CD14-positive monocyte (primary cell): Measurements from ENCODE around the gene NRDE2. TPM values are rescaled to one million over a fixed set of nuclear protein-coding genes. Genes with fewer than 3 reads are reported as not detected.

ENCODE experiments used
- DNase-seq, 3 donors: peaks; one replicate each; pipeline ENCODE4 v3.0.0-alpha.2; 2011 to 2022
- H2AFZ ChIP-seq: 2 replicates; pipeline ENCODE4 v1.6.0; 2012; ENCODE audit warnings: mild to moderate bottlenecking, low read depth, low read length, inconsistent platforms; ENCODE audit not compliant: insufficient read depth, poor library complexity, severe bottlenecking
- H3K27ac ChIP-seq, 2 donors: 1 replicate in 1 of 2; 2 replicates in 1 of 2; pipeline ENCODE4 v1.5.1; 2012 to 2013; ENCODE audit warnings: low read length in 2 of 2, control low read depth in 1 of 2, inconsistent platforms in 1 of 2, low read depth in 1 of 2, mild to moderate bottlenecking in 1 of 2
- H3K27me3 ChIP-seq, 2 donors: one replicate each; pipeline versions ENCODE4 v1.6.0 to v1.6.1; 2011 to 2013; ENCODE audit warnings: low read length in 2 of 2; ENCODE audit not compliant: control insufficient read depth in 2 of 2, insufficient read depth in 2 of 2
- H3K36me3 ChIP-seq, 2 donors: replicated peaks in 1 of 2; 1 replicate in 1 of 2; 2 replicates in 1 of 2; pipeline versions ENCODE4 v1.5.1 to v1.6.1; 2012 to 2013; ENCODE audit warnings: low read length in 2 of 2, control low read depth in 1 of 2, inconsistent platforms in 1 of 2, mild to moderate bottlenecking in 1 of 2; ENCODE audit not compliant: insufficient read depth in 2 of 2, control insufficient read depth in 1 of 2
- H3K4me1 ChIP-seq, 2 donors: 1 replicate in 1 of 2; 2 replicates in 1 of 2; pipeline versions ENCODE4 v1.5.1 to v1.6.1; 2012 to 2013; ENCODE audit warnings: low read length in 2 of 2, control low read depth in 1 of 2, inconsistent platforms in 1 of 2, mild to moderate bottlenecking in 1 of 2, moderate library complexity in 1 of 2; ENCODE audit not compliant: insufficient read depth in 2 of 2, control insufficient read depth in 1 of 2
- H3K4me2 ChIP-seq: replicated peaks from 2 replicates; pipeline ENCODE3; 2012; ENCODE audit warnings: low read length, moderate library complexity, mild to moderate bottlenecking; ENCODE audit not compliant: poor library complexity, severe bottlenecking; ENCODE audit errors: extremely low read depth
- H3K4me3 ChIP-seq, 3 experiments: fragments of 200-600 bp in 1 of 3; sonication (generic) in 1 of 3; replicated peaks in 1 of 3; 1 replicate in 2 of 3; 2 replicates in 1 of 3; pipeline ENCODE4 v1.5.1; 2011 to 2013; ENCODE audit warnings: low read length in 3 of 3, mild to moderate bottlenecking in 3 of 3, control low read depth in 2 of 3, low read depth in 2 of 3, inconsistent platforms in 1 of 3, moderate library complexity in 1 of 3
- H3K79me2 ChIP-seq: 2 replicates; pipeline ENCODE4 v1.6.0; 2012; ENCODE audit warnings: mild to moderate bottlenecking, control low read depth, inconsistent platforms, low read length, moderate library complexity; ENCODE audit not compliant: insufficient read depth
- H3K9ac ChIP-seq: 2 replicates; pipeline ENCODE4 v1.6.0; 2017; ENCODE audit warnings: low read length, mild to moderate bottlenecking; ENCODE audit not compliant: insufficient read depth, poor library complexity, severe bottlenecking
- H3K9me3 ChIP-seq, 2 donors: replicated peaks in 1 of 2; 1 replicate in 1 of 2; 2 replicates in 1 of 2; pipeline versions ENCODE4 v1.5.1 to v1.6.1; 2012 to 2013; ENCODE audit warnings: low read length in 2 of 2, control low read depth in 1 of 2; ENCODE audit not compliant: control insufficient read depth in 1 of 2, insufficient read depth in 1 of 2
- H4K20me1 ChIP-seq: 2 replicates; pipeline ENCODE4 v1.6.0; 2012; ENCODE audit warnings: mild to moderate bottlenecking, low read length, control low read depth, moderate library complexity; ENCODE audit not compliant: insufficient read depth
- H3K27ac Mint-ChIP-seq, 7 donors: one replicate each; pipeline ENCODE4 v1.8.0; 2020; ENCODE audit warnings: mild to moderate bottlenecking in 7 of 7, mixed read lengths in 7 of 7, moderate library complexity in 6 of 7, inconsistent platforms in 2 of 7
- H3K27me3 Mint-ChIP-seq, 3 donors: one replicate each; pipeline ENCODE4 v1.8.0; 2021 to 2022; ENCODE audit warnings: low read depth in 3 of 3, mild to moderate bottlenecking in 3 of 3, mixed read lengths in 3 of 3, moderate library complexity in 3 of 3, inconsistent platforms in 1 of 3
- H3K36me3 Mint-ChIP-seq, 2 donors: one replicate each; pipeline ENCODE4 v1.8.0; 2020; ENCODE audit warnings: mixed read lengths in 2 of 2, inconsistent platforms in 1 of 2, mild to moderate bottlenecking in 1 of 2
- H3K4me1 Mint-ChIP-seq: one replicate; pipeline ENCODE4 v1.8.0; 2020; ENCODE audit warnings: mild to moderate bottlenecking, mixed read lengths
- H3K4me3 Mint-ChIP-seq, 2 donors: one replicate each; pipeline ENCODE4 v1.8.0; 2020; ENCODE audit warnings: mild to moderate bottlenecking in 2 of 2, mixed read lengths in 2 of 2, moderate library complexity in 1 of 2
- H3K9me3 Mint-ChIP-seq, 7 donors: one replicate each; pipeline ENCODE4 v1.8.0; 2020 to 2022; ENCODE audit warnings: mixed read lengths in 7 of 7, mild to moderate bottlenecking in 6 of 7, moderate library complexity in 6 of 7, inconsistent platforms in 2 of 7
- WGBS: methylation state at CpG from one replicate; pipeline ENCODE4 v1.1.5; 2013; ENCODE audit warnings: missing lambda C conversion rate; ENCODE audit not compliant: insufficient coverage; 5-methylcytosine and 5-hydroxymethylcytosine counted together
- intact Hi-C, 2 donors: fragments of 100-400 bp; cut with micrococcal nuclease; formaldehyde crosslinking; loops; one replicate each; pipeline versions ENCODE4 v1.15.0 to v1.15.1; 2023
- polyA plus RNA-seq, 3 donors: library from polyadenylated mRNA; depleted of rRNA in 1 of 3; unstranded in 2 of 3; stranded (reverse) in 1 of 3; fragments of 300-500 nt in 2 of 3; fragments of >200 nt in 1 of 3; fragmentation: Illumina TruSeq in 2 of 3; gene quantifications; 1 replicate in 2 of 3; 2 replicates in 1 of 3; pipeline ENCODE4 v1.2.3, GENCODE V29; 2012 to 2021
- TF ChIP-seq, protein P1 (sequence below): fragments of 200-600 bp; IDR thresholded peaks from one replicate; pipeline ENCODE4 v1.8.0; 2022; ENCODE audit warnings: antibody characterized with exemption, mild to moderate bottlenecking

NRDE2 gene
- polyA plus RNA-seq, 3 donors: 4.7 to 7.4 (median 6.7) TPM

DNA sequence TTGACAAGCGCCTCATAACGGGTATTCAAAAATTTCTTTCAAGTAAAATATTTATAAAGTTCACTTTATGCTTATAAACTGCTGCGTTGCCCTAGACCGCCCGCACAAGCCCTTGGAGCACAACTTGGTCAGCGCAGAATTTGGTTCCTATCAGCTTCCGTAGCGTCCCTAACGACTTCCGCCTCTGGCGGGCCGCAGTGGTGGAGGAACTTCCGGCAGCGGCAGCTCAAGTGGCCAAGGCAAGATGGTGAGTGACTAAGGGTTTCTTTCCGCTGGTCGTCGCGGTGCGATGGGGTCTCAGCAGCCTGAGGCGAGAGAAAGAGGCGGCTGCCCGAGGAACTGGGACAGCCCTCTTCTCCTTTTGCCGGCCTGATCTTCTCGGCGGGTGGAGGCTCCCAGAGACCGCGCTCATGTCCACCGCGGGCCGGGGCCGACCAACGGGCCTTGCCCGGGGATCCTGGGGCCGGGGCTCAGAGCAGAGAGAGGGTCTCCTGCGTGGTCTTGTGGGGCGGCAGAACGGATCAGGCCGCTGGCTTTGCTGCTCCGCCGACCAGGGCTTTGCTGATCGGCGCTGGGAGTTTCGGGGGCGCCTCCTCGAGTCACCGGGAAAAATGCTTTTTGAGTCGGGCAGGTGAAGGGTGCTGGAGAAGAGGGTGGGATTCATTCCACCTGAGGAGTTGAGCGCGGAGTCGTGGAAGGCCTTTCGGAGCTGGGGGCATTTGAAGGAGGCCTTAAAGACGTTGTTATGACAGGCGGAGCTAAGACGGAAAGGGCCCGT is 75.2 kb downstream of the NRDE2 start, which contains the start of gene PSMC1:
Gene PSMC1, plus strand, starts transcription at position 200 of the 778 bp plus-strand sequence. Its CDS starts 45 bp downstream, at position 245.
- Mint-ChIP-seq H3K9me3 (peaks cover 2 to 10% (median 4%) of the 10 kb centered on the region in 7 donors), H3K4me3 (peak within 1 kb of the TSS; percentile 97 to 99), H3K27ac (peak within 1 kb of the TSS; percentile 81 to 96 (median 94)), H3K27me3 (peaks cover 11 to 18% (median 18%) of the 10 kb centered on the region in 3 donors), H3K36me3 (peaks cover 20 to 28% of the 10 kb centered on the region in 2 donors), H3K4me1 (peaks cover 22% of the 10 kb centered on the region)
- DNase-seq: peak; percentile 89 to 93 (median 93)
- Histone ChIP-seq H3K27ac (peak within 1 kb of the TSS; percentile 66 to 96), H3K9me3 (no peaks in the 10 kb centered on the region), H3K79me2 (peaks cover 34% of the 10 kb centered on the region), H4K20me1 (peaks cover 9% of the 10 kb centered on the region), H3K27me3 (peaks cover 0 to 4% of the 10 kb centered on the region in 2 donors), H3K4me3 (peak within 1 kb of the TSS; percentile 69 to 97 (median 89)), H3K36me3 (peaks cover 22 to 32% of the 10 kb centered on the region in 2 donors), H3K4me1 (peaks cover 14 to 23% of the 10 kb centered on the region in 2 donors), H3K9ac (peak within 1 kb of the TSS; percentile 98), H3K4me2 (peak within 1 kb of the TSS; percentile 95), H2AFZ (peak within 1 kb of the TSS; percentile 96)
- WGBS: 0% methylated on average over 46 of the region's 55 CpGs
- intact Hi-C loops: loop anchor here (5.0 to 10.0 kb wide), 2 partner anchors 126 to 302 kb away; partner anchors contain the start of genes EFCAB11 (in 2 of the 2) and TDP1 (in 2 of the 2)
- TF ChIP-seq, protein P1, sequence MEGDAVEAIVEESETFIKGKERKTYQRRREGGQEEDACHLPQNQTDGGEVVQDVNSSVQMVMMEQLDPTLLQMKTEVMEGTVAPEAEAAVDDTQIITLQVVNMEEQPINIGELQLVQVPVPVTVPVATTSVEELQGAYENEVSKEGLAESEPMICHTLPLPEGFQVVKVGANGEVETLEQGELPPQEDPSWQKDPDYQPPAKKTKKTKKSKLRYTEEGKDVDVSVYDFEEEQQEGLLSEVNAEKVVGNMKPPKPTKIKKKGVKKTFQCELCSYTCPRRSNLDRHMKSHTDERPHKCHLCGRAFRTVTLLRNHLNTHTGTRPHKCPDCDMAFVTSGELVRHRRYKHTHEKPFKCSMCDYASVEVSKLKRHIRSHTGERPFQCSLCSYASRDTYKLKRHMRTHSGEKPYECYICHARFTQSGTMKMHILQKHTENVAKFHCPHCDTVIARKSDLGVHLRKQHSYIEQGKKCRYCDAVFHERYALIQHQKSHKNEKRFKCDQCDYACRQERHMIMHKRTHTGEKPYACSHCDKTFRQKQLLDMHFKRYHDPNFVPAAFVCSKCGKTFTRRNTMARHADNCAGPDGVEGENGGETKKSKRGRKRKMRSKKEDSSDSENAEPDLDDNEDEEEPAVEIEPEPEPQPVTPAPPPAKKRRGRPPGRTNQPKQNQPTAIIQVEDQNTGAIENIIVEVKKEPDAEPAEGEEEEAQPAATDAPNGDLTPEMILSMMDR: no peak

DNA sequence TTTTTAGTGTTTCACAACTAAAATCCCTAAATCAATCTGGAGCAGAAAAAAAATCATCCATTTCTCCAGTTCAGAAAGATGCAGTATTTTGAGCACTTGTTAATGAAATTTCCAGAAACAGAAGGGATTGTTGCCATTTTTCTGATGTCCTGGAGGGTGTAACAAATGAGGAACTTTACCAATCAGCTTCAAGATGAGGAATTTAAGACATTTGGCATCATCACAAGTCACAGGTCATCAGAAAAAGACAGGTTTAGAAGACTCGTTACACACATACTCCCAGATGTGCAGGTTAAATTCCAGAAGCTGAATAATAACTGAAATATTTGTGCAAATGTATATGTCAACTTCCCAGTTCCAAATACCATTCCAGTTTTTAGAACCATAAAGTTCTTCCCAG is 75.9 kb downstream of the NRDE2 start:
- Mint-ChIP-seq H3K36me3 (peaks cover 13 to 22% of the 10 kb centered on the region in 2 donors), H3K4me3 (peak overlapping the region; percentile 97 to 99), H3K4me1 (peaks cover 22% of the 10 kb centered on the region), H3K27ac (no peak overlapping the region), H3K9me3 (peaks cover 2 to 7% (median 4%) of the 10 kb centered on the region in 7 donors), H3K27me3 (peaks cover 14 to 21% (median 21%) of the 10 kb centered on the region in 3 donors)
- Histone ChIP-seq H3K9ac (peak overlapping the region; percentile 98), H3K79me2 (peaks cover 30% of the 10 kb centered on the region), H3K27ac (peak overlapping the region in 1 of 2 donors; percentile 96), H3K27me3 (peaks cover 0 to 4% of the 10 kb centered on the region in 2 donors), H3K4me1 (peaks cover 14 to 23% of the 10 kb centered on the region in 2 donors), H3K4me3 (peak overlapping the region; percentile 69 to 97 (median 89)), H4K20me1 (peaks cover 9% of the 10 kb centered on the region), H2AFZ (peak overlapping the region; percentile 96), H3K4me2 (peak overlapping the region; percentile 95), H3K36me3 (peaks cover 16 to 25% of the 10 kb centered on the region in 2 donors), H3K9me3 (no peaks in the 10 kb centered on the region)
- TF ChIP-seq, protein P1: no peak
- DNase-seq: no peak
- WGBS: no CpG with 5 or more reads among the region's 1 CpG
- intact Hi-C loops: loop anchor here (5.0 to 10.0 kb wide), 2 partner anchors 126 to 301 kb away; partner anchors contain the start of genes EFCAB11 (in 2 of the 2) and TDP1 (in 2 of the 2)
